HL-60 (cell line): ENCODE results near the gene SETD6.

ENCODE experiments used
- DNase-seq, 2 experiments: peaks; one replicate each; pipeline ENCODE4 v3.0.0-alpha.2; 2010 to 2020; ENCODE audit warnings: low read depth in 1 of 2, low spot score in 1 of 2
- H3K27ac ChIP-seq: fragments of 250-450 bp; sonication (Bioruptor Pico); replicated peaks from 2 replicates; pipeline ENCODE4 v1.5.1; 2020; ENCODE audit warnings: mild to moderate bottlenecking, moderate library complexity
- H3K27me3 ChIP-seq: fragments of 250-450 bp; sonication (Bioruptor Pico); 2 replicates; pipeline ENCODE4 v1.5.1; 2021; ENCODE audit warnings: mild to moderate bottlenecking, moderate library complexity; ENCODE audit not compliant: insufficient read depth, poor library complexity, severe bottlenecking
- H3K4me3 ChIP-seq: replicated peaks from 2 replicates; pipeline ENCODE4 v1.5.1; 2011; ENCODE audit warnings: mild to moderate bottlenecking, control low read depth, low read length; ENCODE audit not compliant: insufficient read depth
- CTCF ChIP-seq: IDR thresholded peaks from one replicate; pipeline ENCODE4 v1.5.1; 2011; ENCODE audit warnings: low read length, control low read depth, inconsistent platforms; ENCODE audit not compliant: insufficient read depth
- GABPA ChIP-seq: IDR thresholded peaks from 2 replicates; pipeline ENCODE4 v1.6.1; 2012; ENCODE audit warnings: low read depth
- POLR2AphosphoS5 ChIP-seq: IDR thresholded peaks from 2 replicates; pipeline ENCODE4 v1.6.1; 2012; ENCODE audit warnings: low read depth
- SPI1 ChIP-seq: IDR thresholded peaks from 2 replicates; pipeline ENCODE4 v1.6.1; 2012; ENCODE audit warnings: low read depth, mild to moderate bottlenecking, borderline replicate concordance
- TF ChIP-seq, protein P1 (sequence below): IDR thresholded peaks from 2 replicates; pipeline ENCODE4 v1.6.1; 2012; ENCODE audit warnings: low read depth; ENCODE audit not compliant: insufficient replicate concordance

The SETD6 gene

DNA sequence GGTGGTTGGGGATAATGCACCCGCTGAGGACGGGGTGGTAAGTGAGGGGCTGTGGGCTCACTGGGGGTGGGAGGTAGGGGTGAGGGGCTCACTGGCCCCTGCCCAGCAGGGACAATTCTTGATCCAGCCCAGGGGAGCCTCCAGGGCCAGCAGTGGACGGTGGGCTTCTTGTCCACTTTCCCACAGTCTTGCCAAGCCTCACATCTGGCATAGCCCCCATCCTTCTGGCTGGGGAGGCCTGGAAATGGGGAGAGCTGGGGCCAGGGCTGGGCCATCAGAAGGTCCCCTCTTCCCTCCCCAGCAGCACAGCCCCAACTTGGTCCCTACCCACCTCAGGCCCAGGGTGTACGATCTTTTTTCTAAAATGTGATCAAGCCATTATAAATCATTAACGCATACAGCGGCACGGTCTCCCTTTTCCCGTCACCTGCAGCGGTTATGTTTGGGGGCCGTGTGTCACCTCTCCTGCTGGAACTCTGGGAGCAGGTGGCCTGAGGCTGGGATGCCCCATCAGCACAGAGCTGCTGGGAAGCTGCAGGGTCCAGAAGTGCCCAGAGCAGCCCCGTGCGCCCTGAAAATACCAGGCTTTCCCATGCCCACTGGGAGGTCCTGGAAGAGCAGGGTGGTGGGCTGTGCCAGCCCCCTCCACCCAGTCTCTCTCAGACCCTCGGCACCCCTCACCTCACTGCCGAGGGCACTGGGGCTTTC is 7.2 kb upstream of the SETD6 start:
- TF ChIP-seq, protein P1, sequence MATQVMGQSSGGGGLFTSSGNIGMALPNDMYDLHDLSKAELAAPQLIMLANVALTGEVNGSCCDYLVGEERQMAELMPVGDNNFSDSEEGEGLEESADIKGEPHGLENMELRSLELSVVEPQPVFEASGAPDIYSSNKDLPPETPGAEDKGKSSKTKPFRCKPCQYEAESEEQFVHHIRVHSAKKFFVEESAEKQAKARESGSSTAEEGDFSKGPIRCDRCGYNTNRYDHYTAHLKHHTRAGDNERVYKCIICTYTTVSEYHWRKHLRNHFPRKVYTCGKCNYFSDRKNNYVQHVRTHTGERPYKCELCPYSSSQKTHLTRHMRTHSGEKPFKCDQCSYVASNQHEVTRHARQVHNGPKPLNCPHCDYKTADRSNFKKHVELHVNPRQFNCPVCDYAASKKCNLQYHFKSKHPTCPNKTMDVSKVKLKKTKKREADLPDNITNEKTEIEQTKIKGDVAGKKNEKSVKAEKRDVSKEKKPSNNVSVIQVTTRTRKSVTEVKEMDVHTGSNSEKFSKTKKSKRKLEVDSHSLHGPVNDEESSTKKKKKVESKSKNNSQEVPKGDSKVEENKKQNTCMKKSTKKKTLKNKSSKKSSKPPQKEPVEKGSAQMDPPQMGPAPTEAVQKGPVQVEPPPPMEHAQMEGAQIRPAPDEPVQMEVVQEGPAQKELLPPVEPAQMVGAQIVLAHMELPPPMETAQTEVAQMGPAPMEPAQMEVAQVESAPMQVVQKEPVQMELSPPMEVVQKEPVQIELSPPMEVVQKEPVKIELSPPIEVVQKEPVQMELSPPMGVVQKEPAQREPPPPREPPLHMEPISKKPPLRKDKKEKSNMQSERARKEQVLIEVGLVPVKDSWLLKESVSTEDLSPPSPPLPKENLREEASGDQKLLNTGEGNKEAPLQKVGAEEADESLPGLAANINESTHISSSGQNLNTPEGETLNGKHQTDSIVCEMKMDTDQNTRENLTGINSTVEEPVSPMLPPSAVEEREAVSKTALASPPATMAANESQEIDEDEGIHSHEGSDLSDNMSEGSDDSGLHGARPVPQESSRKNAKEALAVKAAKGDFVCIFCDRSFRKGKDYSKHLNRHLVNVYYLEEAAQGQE, result no peak
- TF ChIP-seq CTCF (no peak), GABPA (no peak), POLR2AphosphoS5 (no peak), SPI1 (no peak)
- no peak for DNase-seq

DNA sequence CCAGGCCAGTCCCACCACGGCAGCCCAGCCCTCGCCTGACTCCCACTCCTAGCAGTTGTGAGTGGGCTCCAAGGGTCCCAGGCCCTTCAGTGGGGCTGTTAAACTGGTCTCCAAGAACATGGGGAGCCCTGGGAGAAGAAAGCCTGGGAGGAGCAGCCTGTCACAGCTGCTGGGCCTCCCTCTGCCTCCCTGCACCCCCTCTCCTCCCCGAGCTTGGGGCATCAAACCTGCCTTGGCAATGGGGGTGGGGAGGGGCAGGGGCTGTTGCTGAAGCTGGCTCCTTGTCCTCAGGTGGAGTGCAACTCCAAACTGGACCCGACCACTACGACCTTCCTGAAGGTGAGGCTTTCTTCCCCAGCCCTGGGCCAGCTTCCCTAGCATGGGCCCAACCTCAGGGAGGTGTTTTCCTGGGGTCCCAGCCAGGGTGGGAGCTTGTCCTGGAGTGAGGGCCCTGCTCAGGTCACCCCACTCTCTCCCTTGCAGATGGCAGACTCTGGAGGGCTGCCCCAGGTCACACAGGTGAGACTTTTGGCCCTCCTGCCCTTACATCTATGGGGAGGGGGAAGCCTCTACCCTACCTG is 6.6 kb upstream of the SETD6 start:
- DNase-seq, result no peak
- TF ChIP-seq SPI1 (no peak), CTCF (no peak), POLR2AphosphoS5 (no peak), GABPA (no peak)
- TF ChIP-seq, protein P1, result no peak

More for the DNA sequence above, 7.2 kb upstream of the SETD6 start:
- Histone ChIP-seq H3K27ac (no peak overlapping the region), H3K27me3 (peaks cover 4% of the 10 kb centered on the region), H3K4me3 (no peak overlapping the region)

GRCh38 chr16:58509256-58510096 is 5.8 kb upstream of the SETD6 start:
- H3K4me3 ChIP-seq, result no peak overlapping the region
- H3K27me3 ChIP-seq, result no peaks in the 10 kb centered on the region
- TF ChIP-seq SPI1 (no peak; the same call in 1 of the 2 replicates), CTCF (no peak), GABPA (no peak), POLR2AphosphoS5 (no peak)
- no peak overlapping the region for H3K27ac ChIP-seq
- no peak for DNase-seq

More for the DNA sequence above, 6.6 kb upstream of the SETD6 start:
- Histone ChIP-seq H3K4me3 (no peak overlapping the region), H3K27me3 (no peaks in the 10 kb centered on the region), H3K27ac (no peak overlapping the region)
